Endometrium (tissue), 2 donors: ENCODE results near the gene MRRF.

ENCODE experiments used
- FAIRE-seq: peaks from 2 replicates; lab custom pipeline; 2012; peaks lifted over from hg19 to GRCh38; lab: Jason Lieb, UNC
- donor health status: control.
- donor health status: control.

Gene MRRF

DNA sequence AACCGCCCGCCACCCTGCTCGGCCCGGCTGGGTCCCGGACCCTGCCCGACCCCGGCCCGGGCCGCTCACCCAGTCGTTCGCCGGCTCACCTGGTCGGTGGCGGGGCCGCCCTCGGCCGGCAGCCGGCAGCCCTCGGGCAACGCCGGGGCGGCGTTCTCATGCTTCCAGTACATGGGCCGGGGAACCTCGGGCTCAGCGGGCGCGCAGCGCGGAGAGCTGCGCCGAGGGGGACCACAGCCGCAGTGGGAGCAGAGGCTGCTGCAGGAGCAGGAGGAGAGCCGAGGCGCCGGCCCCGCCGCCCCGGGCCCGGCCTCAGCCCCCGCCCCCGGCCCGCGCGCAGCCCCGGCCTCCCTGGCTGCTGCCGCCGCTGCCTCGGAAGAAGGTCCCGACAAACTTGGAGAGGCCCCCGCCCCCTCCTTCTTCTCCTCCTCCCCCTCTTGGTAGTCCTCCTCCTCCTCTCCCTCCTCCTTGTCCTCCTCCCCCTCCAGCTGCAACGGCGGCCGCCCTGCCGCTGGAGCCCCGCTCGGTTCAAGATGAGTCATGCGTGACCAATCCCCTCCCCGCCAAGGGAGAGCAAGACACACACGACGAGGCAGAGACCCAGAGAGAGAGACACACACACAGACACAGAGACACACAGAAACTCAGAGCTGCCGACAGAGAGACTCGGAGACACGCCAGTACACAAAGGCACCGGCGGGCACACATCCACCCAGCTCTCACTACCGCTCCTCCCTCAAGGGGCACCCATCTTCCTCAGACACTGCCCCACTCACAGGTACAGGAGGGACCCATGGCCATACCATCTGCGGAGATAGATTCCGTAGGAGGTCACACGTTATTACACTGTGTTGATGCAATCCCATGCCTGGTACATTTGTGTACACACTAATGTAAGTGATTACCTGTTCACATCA, 35.9 kb upstream of the MRRF start, which contains the start of gene LHX6:
Gene LHX6, minus strand, starts transcription at position 390 of the 917 bp plus-strand sequence. Its CDS starts 217 bp downstream, at position 173.
- no peak for FAIRE-seq

GRCh38 chr9:122229485-122229837, 35.2 kb upstream of the MRRF start:
- FAIRE-seq: no peak

DNA sequence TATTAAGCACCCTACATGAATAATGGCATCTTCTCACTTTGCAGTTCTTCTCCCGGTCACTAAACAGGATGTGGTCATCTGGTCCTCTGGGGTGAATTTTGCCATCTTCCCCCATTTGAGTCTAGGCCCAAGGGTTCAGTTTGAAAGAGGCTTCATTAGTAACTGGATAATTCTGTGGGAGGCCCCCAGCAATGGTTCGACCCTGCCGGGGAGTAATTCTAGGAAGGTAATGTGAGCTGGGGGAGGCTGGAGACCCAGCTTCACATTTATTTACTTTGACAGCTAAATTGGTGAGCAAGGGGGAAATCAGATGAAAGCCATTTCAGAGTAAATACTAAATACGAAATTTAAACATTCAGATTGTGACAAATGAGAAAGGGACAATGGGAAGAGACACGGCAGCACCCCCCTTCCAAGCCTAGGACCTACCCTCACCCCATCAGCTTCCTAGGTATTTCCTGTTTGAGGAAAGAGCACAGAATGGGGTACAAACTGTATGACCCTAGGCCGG, 31.8 kb upstream of the MRRF start:
- no peak for FAIRE-seq

- no peak for FAIRE-seq
These were observed 30.5 kb upstream of the MRRF start for GRCh38 chr9:122234022-122234748.

- no peak for FAIRE-seq
These were observed 28.0 kb upstream of the MRRF start for GRCh38 chr9:122236681-122237080.

DNA sequence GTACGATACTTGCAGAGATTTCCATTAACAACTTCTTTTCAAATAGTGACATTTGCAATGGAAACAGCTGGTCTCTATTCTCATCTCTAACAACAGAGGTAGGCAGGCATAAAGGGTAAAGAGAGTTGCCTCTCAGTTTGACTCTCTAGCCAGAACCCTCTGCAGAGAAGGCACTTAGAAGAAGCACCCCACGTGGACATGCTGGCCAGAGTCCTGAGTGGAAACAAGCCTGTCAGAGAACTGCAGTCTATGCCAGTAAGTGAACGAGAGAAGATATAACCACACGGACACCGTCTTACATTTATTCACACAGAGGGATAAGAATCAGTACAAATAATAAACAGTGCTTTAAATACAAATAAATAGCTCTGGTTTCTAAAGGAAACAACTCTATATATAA, 25.0 kb upstream of the MRRF start:
- FAIRE-seq: no peak

DNA sequence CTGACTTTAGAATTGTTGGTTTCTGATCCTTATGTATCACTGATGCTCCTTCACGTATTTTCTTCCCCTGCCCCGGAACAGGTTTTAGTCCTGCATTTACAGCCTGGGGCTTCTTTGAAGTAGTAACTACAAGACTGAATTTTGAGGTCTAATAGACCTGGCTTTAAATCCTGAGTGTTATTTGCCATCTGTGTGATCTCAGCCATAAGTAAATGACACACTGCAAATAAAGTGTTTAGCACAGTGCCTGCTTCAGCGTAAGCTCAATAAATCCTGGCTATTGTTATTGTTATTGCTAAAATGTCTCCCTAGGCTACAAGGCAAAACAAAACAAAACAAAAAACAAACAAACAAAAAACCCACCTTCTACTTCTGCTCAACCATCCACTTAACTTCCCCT, 20.3 kb upstream of the MRRF start:
- no peak for FAIRE-seq

GRCh38 chr9:122246666-122247065, 18.0 kb upstream of the MRRF start:
- no peak for FAIRE-seq

GRCh38 chr9:122248448-122248865, 16.2 kb upstream of the MRRF start:
- no peak for FAIRE-seq

- FAIRE-seq: no peak
These were observed 13.3 kb upstream of the MRRF start for GRCh38 chr9:122251351-122251750.

DNA sequence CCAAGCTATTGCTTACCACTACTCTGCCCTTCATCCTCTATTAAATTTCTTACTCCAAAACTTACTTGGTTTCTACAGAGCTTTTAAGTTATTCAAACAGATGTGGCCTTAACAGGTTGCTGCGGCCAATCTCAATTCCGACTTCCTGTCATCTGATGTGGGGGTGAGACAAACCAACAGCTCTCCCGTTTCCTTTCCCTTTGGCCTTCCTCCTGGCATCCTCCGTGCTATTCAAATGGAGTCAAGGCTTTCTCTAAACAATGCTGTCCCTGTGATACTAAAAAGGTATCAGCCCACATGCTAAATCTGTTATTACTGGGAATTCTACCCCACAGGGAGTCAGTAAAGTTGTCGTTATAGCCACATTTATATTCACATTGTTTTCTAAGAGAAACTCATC, 11.9 kb upstream of the MRRF start:
- FAIRE-seq: no peak

- no peak for FAIRE-seq
These were observed 9.9 kb upstream of the MRRF start for GRCh38 chr9:122254761-122255160.

GRCh38 chr9:122256206-122256605, 8.5 kb upstream of the MRRF start:
- FAIRE-seq: no peak

DNA sequence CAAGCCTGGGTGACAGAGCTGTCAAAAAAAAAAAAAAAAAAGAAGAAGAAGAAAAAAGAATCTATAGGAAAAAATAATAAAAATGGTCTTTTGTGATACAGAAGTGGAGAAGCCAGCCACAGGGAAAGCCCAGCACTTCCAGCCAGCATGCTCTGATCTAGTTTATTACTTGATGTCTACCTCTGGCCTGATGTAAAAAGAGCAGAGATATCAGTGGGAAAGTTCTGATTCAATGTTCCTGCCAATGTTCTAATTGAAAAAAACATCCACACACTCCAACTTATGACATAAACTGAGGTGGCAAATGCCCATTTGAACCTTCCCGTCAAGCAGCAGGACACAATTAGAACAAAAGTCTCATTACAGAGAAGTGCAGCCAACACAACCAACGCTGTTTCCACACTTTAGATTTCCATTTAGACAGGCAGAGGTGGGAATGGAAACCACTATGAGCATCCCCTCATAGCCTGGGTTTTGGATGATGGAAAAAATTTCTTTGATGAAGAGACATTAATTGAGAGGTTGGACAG, 5.7 kb upstream of the MRRF start:
- FAIRE-seq: no peak

DNA sequence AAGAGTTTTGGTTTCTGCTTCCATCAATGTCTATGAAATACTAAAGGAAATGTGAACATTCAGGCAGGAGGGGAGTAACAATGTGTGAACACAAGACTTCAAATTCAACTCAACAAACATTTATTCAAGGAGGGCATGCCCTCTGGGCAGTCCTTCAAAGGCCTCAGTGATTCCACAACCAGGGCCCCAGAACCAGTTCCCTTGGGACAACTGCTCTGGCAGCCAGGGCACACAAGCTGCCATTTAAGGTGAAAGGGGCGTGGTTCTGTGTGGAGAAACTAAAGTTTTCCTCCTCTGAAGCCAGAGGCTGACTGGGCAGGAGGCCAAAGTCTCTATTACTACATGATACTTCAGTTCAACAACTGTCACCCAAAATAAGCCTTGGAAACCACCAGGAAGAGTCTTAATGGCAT, 3.2 kb upstream of the MRRF start:
- no peak for FAIRE-seq

GRCh38 chr9:122262073-122262472, 2.6 kb upstream of the MRRF start:
- FAIRE-seq: no peak

GRCh38 chr9:122263699-122264349, 858 bp upstream of the MRRF start:
- no peak for FAIRE-seq

DNA sequence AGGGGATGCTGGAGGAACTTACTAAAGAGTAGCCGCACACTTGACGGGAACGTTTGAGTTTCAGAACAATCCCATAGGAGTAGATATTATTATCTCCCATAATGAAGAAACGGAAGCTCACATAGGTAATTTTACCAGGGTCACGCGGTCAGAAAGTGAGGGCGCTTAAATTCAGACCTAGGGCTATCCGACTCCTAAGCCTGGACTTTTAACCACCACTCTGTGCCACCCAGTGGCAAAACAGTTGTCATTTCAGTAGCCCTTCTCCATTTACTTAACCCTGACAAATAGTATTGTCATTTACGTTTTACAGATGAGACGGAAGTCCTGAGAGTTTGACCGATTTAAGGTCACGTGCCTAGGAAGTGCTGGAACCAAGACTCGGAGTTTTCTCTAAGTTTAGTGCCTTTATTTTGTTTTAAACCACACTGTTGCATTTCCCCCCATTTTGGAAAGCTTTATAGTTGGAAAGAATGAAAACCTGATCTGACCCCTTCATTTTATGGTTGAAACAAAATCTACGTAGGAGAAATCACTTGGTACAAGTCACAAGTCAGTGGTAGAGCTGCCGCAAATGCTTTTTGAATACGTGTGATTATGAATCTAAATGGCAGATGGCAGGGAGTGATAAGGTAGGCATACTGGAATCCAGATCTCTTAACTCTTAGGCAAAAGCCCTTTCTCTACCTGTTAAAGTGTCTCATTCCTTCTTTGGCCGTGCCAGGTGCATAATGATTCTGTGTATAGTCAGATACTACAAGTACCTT, 650 bp downstream of the MRRF start:
- FAIRE-seq: no peak

- FAIRE-seq: no peak
These were observed 3.5 kb downstream of the MRRF start for GRCh38 chr9:122268041-122268814.

DNA sequence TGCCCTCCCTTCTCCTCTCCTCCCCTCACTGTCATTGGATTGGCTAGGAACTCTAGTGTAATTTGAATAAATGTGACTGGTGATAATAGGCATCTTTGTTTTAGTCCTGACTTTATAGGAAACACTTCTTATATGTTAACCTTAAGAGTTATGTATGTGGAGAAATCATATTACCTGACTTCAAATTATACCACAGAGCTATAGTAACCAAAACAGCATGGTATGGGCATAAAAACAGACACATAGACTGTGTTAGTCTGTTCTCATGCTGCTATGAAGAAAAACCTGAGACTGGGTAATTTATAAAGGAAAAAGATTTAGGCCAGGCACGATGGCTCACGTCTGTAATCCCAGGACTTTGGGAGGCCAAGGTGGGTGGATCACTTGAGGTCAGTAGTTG, 9.4 kb downstream of the MRRF start:
- FAIRE-seq: no peak

GRCh38 chr9:122276096-122276495, 11.4 kb downstream of the MRRF start:
- no peak for FAIRE-seq
